HCT116 (cell line): ENCODE data around the gene MED10. TPM values are rescaled to one million over a fixed set of nuclear protein-coding genes. Genes with fewer than 3 reads are reported as not detected.

ENCODE experiments used
- ATAC-seq: fragments of 200-7000 bp; cut with Tn5 transposase; 2 replicates; pipeline ENCODE4 v1.9.1; 2020; ENCODE audit warnings: mild to moderate bottlenecking, moderate library complexity
- BruUV-seq: library from RNA; stranded (reverse); fragments of 400-500 nt; replicated peaks from 2 replicates; lab custom pipeline; 2021; lab: Mats Ljungman, UMichigan
- CTCF ChIA-PET: fragments of 300-600 bp; sonication (Branson Sonifier 250); formaldehyde crosslinking; loops from one replicate; lab custom pipeline; 2021; ENCODE audit warnings: antibody characterized with exemption; lab: Charles Lee
- POLR2A ChIA-PET: fragments of 300-600, 350-600 bp; sonication (Branson Sonifier 250); formaldehyde crosslinking; loops from one replicate; lab custom pipeline; 2021; ENCODE audit warnings: antibody characterized with exemption; lab: Charles Lee
- RAD21 ChIA-PET, 2 experiments: fragments of 300-600 bp; sonication (Branson Sonifier 250); formaldehyde crosslinking; loops; one replicate each; lab custom pipeline; 2023; ENCODE audit warnings: low total read pairs in 2 of 2; ENCODE audit not compliant: uncharacterized antibody in 2 of 2, unreplicated experiment in 2 of 2, low non-redundant PET in 1 of 2; lab: Charles Lee
- DNase-seq: peaks from one replicate; pipeline ENCODE4 v3.0.0-alpha.2; 2010; ENCODE audit warnings: low read depth, low spot score
- H2AFZ ChIP-seq: fragments of 200-600 bp; shearing (Covaris generic), sonication (generic); 2 replicates; pipeline ENCODE4 v1.6.1; 2017; ENCODE audit warnings: low read depth, mixed run types, mixed read lengths, antibody characterized with exemption, low read length; ENCODE audit not compliant: poor library complexity, severe bottlenecking
- H3K27ac ChIP-seq: 2 replicates; pipeline ENCODE4 v1.5.1; 2012; ENCODE audit warnings: low read depth, low read length
- H3K27me3 ChIP-seq: fragments of 200-600 bp; sonication (generic); 2 replicates; pipeline ENCODE4 v1.6.1; 2016; ENCODE audit warnings: mixed run types, low read length, mixed read lengths; ENCODE audit not compliant: insufficient read depth
- H3K36me3 ChIP-seq, 2 experiments: fragments of 200-500 bp in 1 of 2; fragments of 200-600 bp in 1 of 2; sonication (Bioruptor generic) in 1 of 2; sonication (generic) in 1 of 2; 2 replicates each; pipeline versions ENCODE4 v1.5.1 to v1.6.1; 2014 to 2016; ENCODE audit warnings: low read length in 2 of 2, inconsistent platforms in 1 of 2, mixed read lengths in 1 of 2, mixed run types in 1 of 2; ENCODE audit not compliant: insufficient read depth in 2 of 2, control insufficient read depth in 1 of 2
- H3K4me1 ChIP-seq, 2 experiments: fragments of 200-600 bp in 1 of 2; sonication (generic) in 1 of 2; 2 replicates each; pipeline versions ENCODE4 v1.5.1 to v1.6.1; 2012 to 2017; ENCODE audit warnings: low read length in 2 of 2, inconsistent platforms in 1 of 2, mild to moderate bottlenecking in 1 of 2, mixed read lengths in 1 of 2, mixed run types in 1 of 2, moderate library complexity in 1 of 2; ENCODE audit not compliant: insufficient read depth in 2 of 2, control insufficient read depth in 1 of 2
- H3K4me2 ChIP-seq: fragments of 200-600 bp; sonication (generic); 2 replicates; pipeline ENCODE4 v1.6.1; 2017; ENCODE audit warnings: mixed run types, low read length, mixed read lengths
- H3K4me3 ChIP-seq, 2 experiments: fragments of 200-600 bp in 1 of 2; sonication (generic) in 1 of 2; replicated peaks in 1 of 2; 2 replicates each; pipeline ENCODE4 v1.5.1; 2011 to 2016; ENCODE audit warnings: low read length in 2 of 2, control low read depth in 1 of 2, low read depth in 1 of 2, mild to moderate bottlenecking in 1 of 2, mixed read lengths in 1 of 2, mixed run types in 1 of 2
- H3K79me2 ChIP-seq: fragments of 200-600 bp; sonication (generic); 2 replicates; pipeline ENCODE4 v1.6.1; 2017; ENCODE audit warnings: mild to moderate bottlenecking, mixed run types, low read length, moderate library complexity, mixed read lengths; ENCODE audit not compliant: insufficient read depth
- H3K9ac ChIP-seq: fragments of 200-600 bp; sonication (generic); 2 replicates; pipeline ENCODE4 v1.6.1; 2016; ENCODE audit warnings: low read length, mixed read lengths
- H3K9me2 ChIP-seq: fragments of 200-600 bp; sonication (generic), shearing (Covaris generic); 2 replicates; pipeline ENCODE4 v1.6.1; 2017; ENCODE audit warnings: mixed run types, mild to moderate bottlenecking, moderate library complexity; ENCODE audit not compliant: insufficient read depth
- H3K9me3 ChIP-seq, 2 experiments: fragments of 200-500 bp in 1 of 2; fragments of 200-600 bp in 1 of 2; sonication (Bioruptor generic) in 1 of 2; sonication (generic) in 1 of 2; 2 replicates each; pipeline ENCODE4 v1.6.1; 2014 to 2017; ENCODE audit warnings: low read length in 2 of 2, mixed read lengths in 2 of 2, inconsistent platforms in 1 of 2, low read depth in 1 of 2, mild to moderate bottlenecking in 1 of 2, mixed run types in 1 of 2, moderate library complexity in 1 of 2; ENCODE audit not compliant: control insufficient read depth in 1 of 2, insufficient read depth in 1 of 2
- H4K20me1 ChIP-seq: fragments of 200-600 bp; sonication (generic), shearing (Covaris generic); 2 replicates; pipeline ENCODE4 v1.6.1; 2017; ENCODE audit warnings: mixed run types, mild to moderate bottlenecking, moderate library complexity; ENCODE audit not compliant: insufficient read depth
- ELF1 ChIP-seq: IDR thresholded peaks from 2 replicates; pipeline ENCODE4 v1.6.1; 2012; ENCODE audit warnings: low read depth, borderline replicate concordance
- EZH2phosphoT487 ChIP-seq: fragments of 200-600 bp; IDR thresholded peaks from 2 replicates; pipeline ENCODE4 v1.6.1; 2018; ENCODE audit warnings: antibody characterized with exemption, borderline replicate concordance
- JUND ChIP-seq: IDR thresholded peaks from 2 replicates; pipeline ENCODE4 v1.6.1; 2012
- POLR2A ChIP-seq: IDR thresholded peaks from 2 replicates; pipeline ENCODE4 v1.7.0; 2011; ENCODE audit warnings: borderline replicate concordance; ENCODE audit not compliant: insufficient read depth, insufficient read length; ENCODE audit errors: extremely low read depth
- POLR2AphosphoS5 ChIP-seq: IDR thresholded peaks from 2 replicates; pipeline ENCODE4 v1.6.1; 2011; ENCODE audit warnings: mild to moderate bottlenecking, low read depth, low read length, moderate library complexity
- SIN3A ChIP-seq: IDR thresholded peaks from 2 replicates; pipeline ENCODE4 v1.6.1; 2012; ENCODE audit warnings: low read depth
- YY1 ChIP-seq: IDR thresholded peaks from 2 replicates; pipeline ENCODE4 v1.6.1; 2011; ENCODE audit warnings: low read length, low read depth, moderate library complexity, mild to moderate bottlenecking; ENCODE audit not compliant: insufficient replicate concordance; ENCODE audit errors: extremely low read depth
- ZNF274 ChIP-seq: fragments of 200-500 bp; sonication (Bioruptor generic); IDR thresholded peaks from 2 replicates; pipeline ENCODE4 v1.6.1; 2014; ENCODE audit warnings: mild to moderate bottlenecking, low read depth, low read length, inconsistent platforms
- intact Hi-C: fragments of 100-400 bp; cut with micrococcal nuclease; formaldehyde crosslinking; loops from 2 replicates; pipeline ENCODE4 v1.10.0; 2022
- total RNA-seq: library from RNA; stranded (reverse); gene quantifications from one replicate; pipeline ENCODE4 v1.2.1, GENCODE V29; 2021; ENCODE audit not compliant: unreplicated experiment
- TF ChIP-seq, protein P1 (sequence below), 3 experiments: fragments of 200-600 bp in 1 of 3; sonication (generic) in 1 of 3; IDR thresholded peaks in 2 of 3; conservative IDR thresholded peaks in 1 of 3; 2 replicates each; pipeline ENCODE4 v1.5.1; 2012 to 2017; ENCODE audit warnings: low read depth in 2 of 3, low read length in 2 of 3, antibody characterized with exemption in 1 of 3, borderline replicate concordance in 1 of 3, control low read depth in 1 of 3, mild to moderate bottlenecking in 1 of 3, mixed read lengths in 1 of 3, mixed run types in 1 of 3, moderate library complexity in 1 of 3; ENCODE audit not compliant: insufficient read depth in 1 of 3
- TF ChIP-seq, protein P2 (sequence below): IDR thresholded peaks from 2 replicates; pipeline ENCODE4 v1.6.1; 2011; ENCODE audit warnings: mild to moderate bottlenecking, low read length, moderate library complexity; ENCODE audit not compliant: insufficient replicate concordance; ENCODE audit errors: extremely low read depth
- TF ChIP-seq, protein P3 (sequence below): IDR thresholded peaks from 2 replicates; pipeline ENCODE4 v1.6.1; 2012
- TF ChIP-seq, protein P4 (sequence below): IDR thresholded peaks from 2 replicates; pipeline ENCODE4 v1.6.1; 2012; ENCODE audit warnings: low read depth

The MED10 gene
- total RNA-seq, 1 experiment from 2014 or later = 35.0 TPM

DNA sequence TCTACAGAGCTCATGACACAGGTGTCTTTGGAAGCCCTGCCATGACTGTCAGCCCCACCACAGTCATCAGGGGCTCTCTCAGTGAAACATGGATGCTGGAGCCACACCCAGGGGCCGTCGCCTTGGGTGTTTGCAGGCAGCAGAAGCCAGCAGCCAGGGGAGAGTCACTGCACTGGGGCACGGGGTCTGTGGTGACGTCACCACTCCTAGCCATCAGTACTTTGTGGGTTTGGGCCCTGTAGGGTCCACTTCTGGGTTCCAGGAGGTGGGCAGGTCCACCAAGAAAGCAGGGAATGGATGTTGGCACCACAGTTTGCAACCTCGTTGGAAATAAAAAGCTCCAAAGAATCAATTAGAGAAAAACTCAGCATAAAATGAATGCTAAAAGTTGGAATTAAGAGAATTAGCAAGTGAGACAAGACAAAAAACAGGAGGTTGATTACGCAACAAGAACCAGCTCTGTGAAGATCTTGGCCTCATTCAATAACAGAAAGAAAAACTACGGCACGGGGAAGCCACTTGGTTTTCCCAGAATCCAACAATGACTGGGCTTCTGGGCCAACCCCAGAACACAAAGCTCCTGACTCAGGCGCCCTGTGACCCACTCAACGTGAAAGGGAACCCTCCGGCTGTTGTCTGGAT lies 34.3 kb downstream of the MED10 start:
- Histone ChIP-seq H3K4me2 (no peak overlapping the region), H3K4me3 (no peak overlapping the region), H3K27me3 (0 out of 2 replicates have a peak, but pooled peaks cover 6% of the 10 kb centered on the region), H3K79me2 (no peaks in the 10 kb centered on the region), H3K4me1 (no peaks in the 10 kb centered on the region), H2AFZ (no peak overlapping the region), H3K9me2 (no peaks in the 10 kb centered on the region), H3K9me3 (no peaks in the 10 kb centered on the region), H3K27ac (no peak overlapping the region), H3K9ac (no peak overlapping the region), H4K20me1 (no peaks in the 10 kb centered on the region), H3K36me3 (no peaks in the 10 kb centered on the region)
- intact Hi-C loops = no loop called here
- ATAC-seq (no peak), DNase-seq (no peak)
- POLR2A ChIA-PET = no interaction called here
- RAD21 ChIA-PET = no interaction called here
- CTCF ChIA-PET = no interaction called here
- no TSS peak for BruUV-seq
- TF ChIP-seq YY1 = no peak
- TF ChIP-seq ZNF274 = no peak
- TF ChIP-seq EZH2phosphoT487 = no peak
- TF ChIP-seq, protein P1, sequence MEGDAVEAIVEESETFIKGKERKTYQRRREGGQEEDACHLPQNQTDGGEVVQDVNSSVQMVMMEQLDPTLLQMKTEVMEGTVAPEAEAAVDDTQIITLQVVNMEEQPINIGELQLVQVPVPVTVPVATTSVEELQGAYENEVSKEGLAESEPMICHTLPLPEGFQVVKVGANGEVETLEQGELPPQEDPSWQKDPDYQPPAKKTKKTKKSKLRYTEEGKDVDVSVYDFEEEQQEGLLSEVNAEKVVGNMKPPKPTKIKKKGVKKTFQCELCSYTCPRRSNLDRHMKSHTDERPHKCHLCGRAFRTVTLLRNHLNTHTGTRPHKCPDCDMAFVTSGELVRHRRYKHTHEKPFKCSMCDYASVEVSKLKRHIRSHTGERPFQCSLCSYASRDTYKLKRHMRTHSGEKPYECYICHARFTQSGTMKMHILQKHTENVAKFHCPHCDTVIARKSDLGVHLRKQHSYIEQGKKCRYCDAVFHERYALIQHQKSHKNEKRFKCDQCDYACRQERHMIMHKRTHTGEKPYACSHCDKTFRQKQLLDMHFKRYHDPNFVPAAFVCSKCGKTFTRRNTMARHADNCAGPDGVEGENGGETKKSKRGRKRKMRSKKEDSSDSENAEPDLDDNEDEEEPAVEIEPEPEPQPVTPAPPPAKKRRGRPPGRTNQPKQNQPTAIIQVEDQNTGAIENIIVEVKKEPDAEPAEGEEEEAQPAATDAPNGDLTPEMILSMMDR (IDR thresholded peaks at IDR 0.05 in 2 of 3, conservative IDR thresholded peaks at IDR 0.05 in 1 of 3; ENCODE audit: borderline replicate concordance in 1 of 3, insufficient read depth in 1 of 3, low read depth in 2 of 3, low read length in 2 of 3) = no peak
- TF ChIP-seq, protein P2, sequence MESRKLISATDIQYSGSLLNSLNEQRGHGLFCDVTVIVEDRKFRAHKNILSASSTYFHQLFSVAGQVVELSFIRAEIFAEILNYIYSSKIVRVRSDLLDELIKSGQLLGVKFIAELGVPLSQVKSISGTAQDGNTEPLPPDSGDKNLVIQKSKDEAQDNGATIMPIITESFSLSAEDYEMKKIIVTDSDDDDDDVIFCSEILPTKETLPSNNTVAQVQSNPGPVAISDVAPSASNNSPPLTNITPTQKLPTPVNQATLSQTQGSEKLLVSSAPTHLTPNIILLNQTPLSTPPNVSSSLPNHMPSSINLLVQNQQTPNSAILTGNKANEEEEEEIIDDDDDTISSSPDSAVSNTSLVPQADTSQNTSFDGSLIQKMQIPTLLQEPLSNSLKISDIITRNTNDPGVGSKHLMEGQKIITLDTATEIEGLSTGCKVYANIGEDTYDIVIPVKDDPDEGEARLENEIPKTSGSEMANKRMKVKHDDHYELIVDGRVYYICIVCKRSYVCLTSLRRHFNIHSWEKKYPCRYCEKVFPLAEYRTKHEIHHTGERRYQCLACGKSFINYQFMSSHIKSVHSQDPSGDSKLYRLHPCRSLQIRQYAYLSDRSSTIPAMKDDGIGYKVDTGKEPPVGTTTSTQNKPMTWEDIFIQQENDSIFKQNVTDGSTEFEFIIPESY = no peak
- TF ChIP-seq SIN3A = no peak
- no peak for TF ChIP-seq ELF1
- no peak for TF ChIP-seq POLR2AphosphoS5
- TF ChIP-seq, protein P3, sequence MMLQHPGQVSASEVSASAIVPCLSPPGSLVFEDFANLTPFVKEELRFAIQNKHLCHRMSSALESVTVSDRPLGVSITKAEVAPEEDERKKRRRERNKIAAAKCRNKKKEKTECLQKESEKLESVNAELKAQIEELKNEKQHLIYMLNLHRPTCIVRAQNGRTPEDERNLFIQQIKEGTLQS = no peak
- no peak for TF ChIP-seq JUND
- no peak for TF ChIP-seq POLR2A
- TF ChIP-seq, protein P4, sequence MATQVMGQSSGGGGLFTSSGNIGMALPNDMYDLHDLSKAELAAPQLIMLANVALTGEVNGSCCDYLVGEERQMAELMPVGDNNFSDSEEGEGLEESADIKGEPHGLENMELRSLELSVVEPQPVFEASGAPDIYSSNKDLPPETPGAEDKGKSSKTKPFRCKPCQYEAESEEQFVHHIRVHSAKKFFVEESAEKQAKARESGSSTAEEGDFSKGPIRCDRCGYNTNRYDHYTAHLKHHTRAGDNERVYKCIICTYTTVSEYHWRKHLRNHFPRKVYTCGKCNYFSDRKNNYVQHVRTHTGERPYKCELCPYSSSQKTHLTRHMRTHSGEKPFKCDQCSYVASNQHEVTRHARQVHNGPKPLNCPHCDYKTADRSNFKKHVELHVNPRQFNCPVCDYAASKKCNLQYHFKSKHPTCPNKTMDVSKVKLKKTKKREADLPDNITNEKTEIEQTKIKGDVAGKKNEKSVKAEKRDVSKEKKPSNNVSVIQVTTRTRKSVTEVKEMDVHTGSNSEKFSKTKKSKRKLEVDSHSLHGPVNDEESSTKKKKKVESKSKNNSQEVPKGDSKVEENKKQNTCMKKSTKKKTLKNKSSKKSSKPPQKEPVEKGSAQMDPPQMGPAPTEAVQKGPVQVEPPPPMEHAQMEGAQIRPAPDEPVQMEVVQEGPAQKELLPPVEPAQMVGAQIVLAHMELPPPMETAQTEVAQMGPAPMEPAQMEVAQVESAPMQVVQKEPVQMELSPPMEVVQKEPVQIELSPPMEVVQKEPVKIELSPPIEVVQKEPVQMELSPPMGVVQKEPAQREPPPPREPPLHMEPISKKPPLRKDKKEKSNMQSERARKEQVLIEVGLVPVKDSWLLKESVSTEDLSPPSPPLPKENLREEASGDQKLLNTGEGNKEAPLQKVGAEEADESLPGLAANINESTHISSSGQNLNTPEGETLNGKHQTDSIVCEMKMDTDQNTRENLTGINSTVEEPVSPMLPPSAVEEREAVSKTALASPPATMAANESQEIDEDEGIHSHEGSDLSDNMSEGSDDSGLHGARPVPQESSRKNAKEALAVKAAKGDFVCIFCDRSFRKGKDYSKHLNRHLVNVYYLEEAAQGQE = no peak
